NCI-H82 treated with DMSO at 0.1 percent for 48 hours (cell line): ENCODE results near the gene IDS.
"Not testable (repeated sequence)": the region's sequence is repeated elsewhere in the genome, so short reads cannot be mapped to it uniquely, and the experiment has no call there.

ENCODE experiments used
- DNase-seq: peaks from one replicate; lab custom pipeline; 2025; ENCODE audit not compliant: unreplicated experiment; lab: John Stamatoyannopoulos, UW

IDS gene, protein sequence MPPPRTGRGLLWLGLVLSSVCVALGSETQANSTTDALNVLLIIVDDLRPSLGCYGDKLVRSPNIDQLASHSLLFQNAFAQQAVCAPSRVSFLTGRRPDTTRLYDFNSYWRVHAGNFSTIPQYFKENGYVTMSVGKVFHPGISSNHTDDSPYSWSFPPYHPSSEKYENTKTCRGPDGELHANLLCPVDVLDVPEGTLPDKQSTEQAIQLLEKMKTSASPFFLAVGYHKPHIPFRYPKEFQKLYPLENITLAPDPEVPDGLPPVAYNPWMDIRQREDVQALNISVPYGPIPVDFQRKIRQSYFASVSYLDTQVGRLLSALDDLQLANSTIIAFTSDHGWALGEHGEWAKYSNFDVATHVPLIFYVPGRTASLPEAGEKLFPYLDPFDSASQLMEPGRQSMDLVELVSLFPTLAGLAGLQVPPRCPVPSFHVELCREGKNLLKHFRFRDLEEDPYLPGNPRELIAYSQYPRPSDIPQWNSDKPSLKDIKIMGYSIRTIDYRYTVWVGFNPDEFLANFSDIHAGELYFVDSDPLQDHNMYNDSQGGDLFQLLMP

DNA sequence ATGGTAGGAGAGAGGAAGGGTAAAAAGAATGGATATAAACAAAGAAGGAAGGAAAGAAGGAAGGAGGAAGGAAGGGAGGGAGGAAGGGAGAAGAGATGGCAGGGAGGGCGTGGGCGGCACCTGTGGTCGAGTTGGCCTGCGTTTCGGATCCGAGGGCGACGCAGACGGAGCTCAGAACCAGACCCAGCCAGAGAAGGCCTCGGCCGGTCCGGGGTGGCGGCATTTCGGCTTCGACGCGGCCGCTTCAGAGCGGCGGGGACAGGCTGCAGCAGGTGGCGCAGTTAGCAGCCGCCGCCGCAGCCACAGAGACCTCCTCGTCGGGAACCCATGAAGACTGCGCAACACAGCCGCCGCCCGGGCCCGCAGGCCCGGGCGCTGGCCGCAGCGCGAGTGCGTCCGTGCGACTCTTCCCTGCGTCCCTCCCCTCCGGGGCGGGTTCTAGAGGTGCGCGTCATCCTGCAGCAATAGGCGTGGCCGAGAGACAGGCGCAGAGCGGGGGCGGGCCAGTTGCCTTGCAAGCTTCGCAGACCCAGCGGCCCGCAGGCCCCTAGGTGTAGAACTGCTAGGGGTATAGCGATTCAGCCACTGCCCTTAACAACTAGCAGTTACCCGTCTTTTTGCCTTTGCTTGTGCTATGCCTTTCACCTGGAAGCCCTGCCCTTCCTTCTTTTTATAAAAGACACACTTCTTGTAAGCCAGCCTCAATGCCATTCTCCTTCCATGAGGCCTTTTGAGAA is at the start of gene IDS:
Gene IDS, minus strand, starts transcription at position 392 of the 737 bp plus-strand sequence. Its CDS starts 169 bp downstream, at position 223.
- peak; percentile 50 for DNase-seq

DNA sequence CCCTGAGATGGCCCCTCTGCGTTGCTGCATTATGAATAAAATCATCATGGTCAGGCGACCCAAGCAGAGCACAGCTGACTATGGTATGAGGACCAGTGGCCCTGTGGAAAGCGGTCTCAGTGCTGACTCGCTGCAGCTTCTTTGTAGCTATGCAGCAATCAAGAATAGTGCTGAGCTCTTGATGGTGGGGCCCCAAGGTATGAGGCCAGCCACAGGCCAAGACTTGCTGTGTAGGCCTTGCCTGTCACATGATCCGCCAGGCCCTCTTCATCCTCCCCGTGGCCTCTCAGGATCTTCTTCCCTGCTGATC is 46.8 kb upstream of the IDS start:
- DNase-seq: not testable (repeated sequence)

DNA sequence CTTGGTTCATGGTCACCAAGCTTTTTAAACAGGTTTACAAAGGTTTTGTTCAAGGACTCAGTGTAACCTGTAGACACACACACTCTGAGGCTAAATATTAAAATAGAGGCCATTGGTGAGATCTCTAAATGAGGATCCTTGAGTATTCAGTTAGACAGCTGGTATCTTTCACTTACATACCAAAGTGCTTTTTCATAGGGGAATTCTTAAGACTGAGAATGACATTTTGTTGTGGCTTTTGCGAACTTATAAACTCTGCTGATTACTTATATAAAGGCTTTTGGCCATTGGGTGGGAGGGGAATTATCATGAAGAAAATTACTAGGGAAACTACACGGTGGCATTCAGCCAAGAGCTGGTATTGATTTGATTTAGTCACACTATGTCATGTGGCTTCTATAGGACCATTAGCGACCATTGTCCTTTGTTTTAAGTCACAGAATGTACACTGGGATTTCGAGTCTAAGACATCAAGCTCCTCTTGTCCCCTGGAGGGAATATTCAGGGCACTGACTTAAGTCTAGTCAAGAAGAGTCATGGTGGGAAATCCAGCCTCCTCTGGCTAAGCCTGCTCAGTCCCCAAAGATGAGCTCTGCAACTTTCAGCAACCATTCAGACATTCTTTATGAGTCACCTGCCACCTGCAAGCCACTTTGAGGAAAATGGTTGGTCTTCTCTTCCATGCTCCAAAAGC is 46.3 kb upstream of the IDS start:
- not testable (repeated sequence) for DNase-seq

DNA sequence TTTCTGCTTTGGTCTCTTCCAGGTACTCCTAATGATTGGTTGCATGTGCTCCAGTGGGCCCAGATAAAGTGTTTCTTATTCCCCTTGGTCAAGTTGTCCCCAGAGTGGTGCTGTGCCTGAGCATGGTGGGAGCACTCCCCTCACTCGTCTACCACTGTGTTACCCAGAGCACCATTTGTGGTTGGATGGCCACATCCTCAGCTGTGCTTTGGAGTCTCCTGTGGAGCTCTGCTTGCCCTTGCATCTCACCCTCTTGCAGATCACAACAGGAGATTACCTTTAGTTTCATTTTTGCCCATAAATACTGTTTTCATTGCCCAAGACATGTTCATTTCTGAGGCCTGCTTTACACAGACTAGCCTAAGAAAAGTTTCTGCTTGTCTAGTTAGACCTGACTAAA is 45.3 kb upstream of the IDS start:
- not testable (repeated sequence) for DNase-seq

DNA sequence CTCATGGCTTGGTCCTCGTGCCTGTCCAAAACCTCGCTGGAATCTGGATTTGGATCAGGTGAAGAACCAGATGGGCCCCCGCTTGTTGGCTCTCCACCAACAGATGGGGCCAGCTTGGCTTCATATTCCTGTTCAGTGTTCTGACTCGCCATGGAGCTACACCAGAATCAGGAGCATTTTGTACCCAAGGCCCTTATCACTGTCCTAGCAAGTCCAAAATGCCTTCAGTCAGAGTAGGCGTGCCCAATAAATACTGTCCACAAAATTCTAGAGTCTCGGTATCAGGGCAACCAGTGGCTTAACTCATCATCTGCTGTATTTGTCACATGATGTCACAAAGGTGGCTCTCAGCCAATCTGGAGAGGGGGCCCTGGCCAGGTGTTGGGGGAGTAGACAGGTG is 44.6 kb upstream of the IDS start, which contains the start of gene HSFX3:
Gene HSFX3, minus strand, starts transcription at position 224 of the 400 bp plus-strand sequence. Its CDS starts 72 bp downstream, at position 152.
- DNase-seq: not testable (repeated sequence)

DNA sequence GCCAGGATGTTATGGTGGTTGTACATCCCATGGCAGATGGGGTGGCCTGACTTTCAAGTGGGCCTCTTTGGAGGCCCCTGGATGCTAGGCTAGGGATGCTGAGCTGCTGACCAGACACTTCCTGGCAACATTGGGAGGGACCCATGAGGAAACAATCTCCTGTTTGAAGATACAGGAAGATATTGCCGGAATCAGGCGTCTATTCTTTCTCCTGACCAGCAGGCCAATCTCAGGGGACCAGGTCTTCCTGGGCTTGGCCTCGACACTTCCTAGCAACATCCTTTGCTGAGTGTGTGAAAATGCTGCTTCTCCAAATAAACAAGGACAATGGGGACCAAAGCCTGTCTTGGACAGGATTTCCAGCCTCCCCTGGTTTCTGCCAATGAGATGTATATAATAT is 42.7 kb upstream of the IDS start:
- not testable (repeated sequence) for DNase-seq

DNA sequence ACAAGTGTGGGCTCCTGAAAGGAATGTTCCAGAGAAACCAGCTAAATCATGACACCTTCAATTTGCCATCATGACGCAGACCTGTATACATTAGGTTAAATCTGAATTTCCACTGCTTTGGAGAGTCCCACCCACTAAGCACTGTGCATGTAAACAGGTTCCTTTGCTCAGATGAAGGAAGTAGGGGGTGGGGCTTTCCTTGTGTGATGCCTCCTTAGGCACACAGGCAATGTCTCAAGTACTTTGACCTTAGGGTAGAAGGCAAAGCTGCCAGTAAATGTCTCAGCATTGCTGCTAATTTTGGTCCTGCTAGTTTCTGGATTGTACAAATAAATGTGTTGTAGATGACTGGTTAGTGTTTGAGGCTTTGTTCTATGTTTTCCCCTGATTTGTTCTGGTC is 41.9 kb upstream of the IDS start:
- DNase-seq: not testable (repeated sequence)

DNA sequence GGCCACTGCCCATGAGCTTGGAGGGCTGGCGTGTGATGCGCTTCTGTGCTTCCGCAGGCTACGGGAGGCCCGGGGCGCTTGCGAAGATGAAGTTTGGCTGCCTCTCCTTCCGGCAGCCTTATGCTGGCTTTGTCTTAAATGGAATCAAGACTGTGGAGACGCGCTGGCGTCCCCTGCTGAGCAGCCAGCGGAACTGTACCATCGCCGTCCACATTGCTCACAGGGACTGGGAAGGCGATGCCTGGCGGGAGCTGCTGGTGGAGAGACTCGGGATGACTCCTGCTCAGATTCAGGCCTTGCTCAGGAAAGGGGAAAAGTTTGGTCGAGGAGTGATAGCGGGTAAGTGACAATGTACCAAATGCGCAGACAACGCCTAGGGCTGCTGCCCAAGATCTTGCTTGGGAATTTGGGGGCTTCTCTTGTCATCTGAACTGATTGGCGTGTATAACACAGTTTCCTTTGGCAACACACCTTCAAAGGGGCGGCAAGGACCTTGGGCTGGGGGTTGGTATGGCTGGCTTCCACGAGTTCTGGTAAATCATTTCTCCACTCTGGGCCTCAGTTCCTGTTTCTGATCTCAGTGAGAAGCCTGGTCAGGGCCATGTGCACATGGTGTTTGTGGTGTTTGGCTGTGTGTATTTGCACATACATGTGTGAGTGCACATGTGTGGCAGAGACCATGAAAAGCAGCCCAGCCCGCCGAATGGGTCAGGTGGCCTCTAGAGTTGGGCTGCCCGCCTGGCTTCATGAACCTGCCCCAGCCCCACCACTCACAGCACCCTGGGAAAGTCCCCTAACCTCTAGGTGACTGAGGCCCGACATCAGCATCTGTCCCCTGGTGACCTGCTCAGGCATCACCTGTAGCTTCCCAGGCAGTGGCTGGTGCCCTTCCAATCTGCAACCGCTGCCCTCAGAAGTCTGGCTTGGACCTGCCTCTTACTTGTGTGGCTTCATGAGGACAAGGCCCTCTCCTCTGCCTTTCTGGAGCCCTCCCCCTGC is 40.7 kb upstream of the IDS start:
- not testable (repeated sequence) for DNase-seq

DNA sequence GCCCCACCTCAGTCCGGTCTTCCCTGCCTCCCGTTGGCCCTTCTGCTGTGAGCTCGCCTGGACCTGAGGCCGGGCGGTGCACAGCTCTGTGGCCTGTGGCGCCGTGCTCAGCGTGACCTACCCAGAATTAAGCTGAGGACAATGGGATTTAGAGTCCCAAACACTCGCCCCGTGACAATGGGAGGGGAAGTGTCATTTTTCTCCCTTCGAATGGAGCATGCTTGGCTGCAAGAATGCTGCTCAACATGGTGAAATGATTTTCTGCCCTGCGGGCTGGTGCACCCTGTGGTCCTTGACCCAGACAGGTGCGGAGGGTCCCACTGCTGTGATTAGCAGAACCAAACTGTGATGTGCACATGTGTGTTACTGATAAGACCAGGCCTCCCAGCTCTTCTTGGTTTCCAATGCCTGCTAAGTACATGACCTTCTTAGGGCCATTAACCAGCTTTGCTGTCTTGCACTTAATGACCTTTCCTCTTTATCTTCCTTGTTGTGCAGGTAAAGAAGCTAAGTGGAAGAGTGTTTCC is 36.5 kb upstream of the IDS start:
- DNase-seq: no peak

DNA sequence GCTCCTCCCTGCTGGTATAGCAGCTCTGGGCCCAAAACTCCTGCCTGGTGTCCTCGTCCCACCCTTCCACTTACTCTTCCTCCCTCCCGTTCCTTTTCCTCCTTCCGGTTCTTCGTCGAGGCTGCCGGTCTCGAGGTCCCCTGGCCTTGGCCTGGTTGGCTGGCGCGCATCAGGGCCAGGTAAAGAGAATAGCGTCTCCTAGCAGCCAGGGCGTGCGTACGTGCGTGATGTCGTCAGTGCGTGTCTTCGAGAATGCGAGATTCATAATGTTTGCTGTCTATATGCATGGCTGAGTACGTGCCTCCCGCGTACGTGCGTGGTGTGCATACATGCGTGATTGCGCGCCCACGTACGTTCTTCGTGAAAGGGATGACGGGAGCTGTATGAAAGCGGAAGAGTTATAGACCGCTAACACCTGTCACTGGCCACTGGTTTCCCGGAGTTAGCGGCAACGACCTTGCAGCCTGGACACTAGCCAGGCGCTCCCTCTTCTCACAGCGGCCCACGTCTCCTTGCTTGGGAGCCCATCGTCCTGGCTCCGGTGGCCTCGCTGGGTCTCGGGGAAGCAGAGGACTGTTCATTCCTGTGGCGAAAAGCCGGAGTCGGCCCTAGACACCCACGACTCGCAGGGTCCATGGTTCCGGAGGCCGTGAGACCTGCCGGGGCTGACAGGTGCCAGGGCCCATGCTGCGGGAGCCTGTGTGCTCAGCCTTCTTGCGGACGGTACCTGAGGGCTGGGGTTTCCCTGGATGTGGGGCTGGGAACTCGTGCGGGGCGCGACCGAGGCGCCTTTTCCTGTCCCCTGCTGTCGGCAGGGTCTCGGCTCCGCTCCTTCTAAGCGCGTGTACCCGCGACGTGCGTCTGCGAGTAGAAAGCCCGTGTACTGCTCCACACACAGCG is 35.8 kb upstream of the IDS start, which contains the start of gene EOLA1:
Gene EOLA1, plus strand, starts transcription at position 392 of the 900 bp plus-strand sequence. CDS start 4,619 bp downstream, outside the sequence.
- peak; percentile 92 for DNase-seq

DNA sequence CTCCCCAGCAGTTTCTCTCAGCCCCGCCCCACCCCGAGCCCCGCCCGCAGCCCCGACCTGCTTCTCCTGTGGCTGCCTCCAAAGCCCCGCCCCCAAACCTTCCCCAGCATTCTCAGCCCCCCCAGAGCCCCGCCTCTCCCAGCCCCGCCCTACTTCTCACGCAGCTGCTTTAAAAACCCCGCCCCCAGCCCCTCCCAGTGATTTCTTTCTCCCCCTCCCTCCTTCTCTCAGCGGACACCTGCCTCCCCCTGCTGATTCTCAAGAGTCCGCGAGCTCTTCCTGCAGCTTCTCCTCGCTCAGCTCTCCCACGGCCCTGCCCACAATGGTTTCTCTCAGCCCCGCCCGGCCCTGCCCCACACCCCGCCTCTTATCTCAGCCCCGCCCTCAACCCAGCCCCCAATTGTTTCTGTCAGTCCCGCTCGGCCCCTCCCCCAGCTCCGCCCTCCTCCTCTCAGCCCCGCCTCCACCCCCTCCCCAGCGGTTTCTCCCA is 35.1 kb upstream of the IDS start:
- peak; percentile 92 for DNase-seq

DNA sequence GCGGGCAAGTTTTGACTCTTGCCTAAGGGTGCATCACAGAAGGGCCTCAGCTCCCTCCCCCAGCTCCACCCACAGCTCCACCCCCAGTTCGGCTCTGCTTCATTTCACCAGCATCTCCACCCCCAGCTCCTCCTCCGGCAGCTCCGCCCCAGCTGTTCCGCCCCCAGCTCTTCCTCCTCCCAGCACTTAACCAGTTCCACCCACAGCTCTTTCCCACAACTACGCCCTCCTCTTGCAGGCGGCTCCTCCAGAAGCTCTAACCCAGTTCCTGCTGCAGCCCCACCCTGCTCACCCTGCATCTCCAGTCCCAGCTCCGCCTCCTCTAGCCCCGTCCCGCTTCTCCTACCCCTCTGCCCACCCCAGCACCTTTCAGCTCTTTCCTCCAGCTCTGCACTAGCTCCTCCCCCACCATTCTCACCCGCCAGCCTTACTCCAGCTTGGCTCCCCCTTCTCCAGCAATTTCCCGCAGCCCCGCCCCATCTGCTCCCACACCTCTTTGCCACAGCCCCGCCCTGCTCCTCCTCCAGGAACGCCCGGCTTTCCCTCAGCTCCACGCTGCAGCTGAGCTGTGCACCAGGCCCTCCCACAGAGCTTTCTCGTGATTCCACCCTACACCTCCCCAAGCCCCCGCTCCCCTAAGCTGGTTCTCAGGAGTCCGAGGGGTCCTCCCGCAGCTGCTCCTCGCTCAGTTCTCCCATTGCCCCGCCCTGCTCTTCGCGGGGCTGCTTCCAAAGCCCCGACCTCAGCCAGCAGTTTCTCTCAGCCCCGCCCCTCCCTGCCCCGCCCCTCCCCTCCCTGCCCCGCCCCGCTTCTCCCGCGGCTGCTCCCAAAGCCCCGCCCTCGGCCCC is 34.4 kb upstream of the IDS start:
- DNase-seq: peak; percentile 91

DNA sequence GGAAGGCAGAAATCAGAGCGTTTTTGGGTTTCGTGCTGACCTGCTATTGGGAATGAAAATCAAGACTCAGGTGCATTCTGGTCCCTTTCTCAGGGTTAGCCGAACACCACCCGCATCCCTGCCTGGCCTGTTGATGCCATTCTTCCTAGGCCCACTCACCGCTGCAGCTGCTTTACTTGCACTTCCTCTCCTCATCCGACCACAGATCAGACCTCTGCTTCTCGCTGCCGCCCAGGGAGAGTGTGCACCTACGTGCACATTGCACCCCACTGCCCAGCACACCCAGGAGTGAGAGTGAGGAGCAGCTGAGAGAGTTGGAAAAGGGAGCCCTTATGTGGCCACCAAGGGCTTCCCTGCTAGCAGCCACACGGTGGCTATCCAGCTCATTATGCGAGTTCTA is 32.4 kb upstream of the IDS start:
- DNase-seq: not testable (repeated sequence)

DNA sequence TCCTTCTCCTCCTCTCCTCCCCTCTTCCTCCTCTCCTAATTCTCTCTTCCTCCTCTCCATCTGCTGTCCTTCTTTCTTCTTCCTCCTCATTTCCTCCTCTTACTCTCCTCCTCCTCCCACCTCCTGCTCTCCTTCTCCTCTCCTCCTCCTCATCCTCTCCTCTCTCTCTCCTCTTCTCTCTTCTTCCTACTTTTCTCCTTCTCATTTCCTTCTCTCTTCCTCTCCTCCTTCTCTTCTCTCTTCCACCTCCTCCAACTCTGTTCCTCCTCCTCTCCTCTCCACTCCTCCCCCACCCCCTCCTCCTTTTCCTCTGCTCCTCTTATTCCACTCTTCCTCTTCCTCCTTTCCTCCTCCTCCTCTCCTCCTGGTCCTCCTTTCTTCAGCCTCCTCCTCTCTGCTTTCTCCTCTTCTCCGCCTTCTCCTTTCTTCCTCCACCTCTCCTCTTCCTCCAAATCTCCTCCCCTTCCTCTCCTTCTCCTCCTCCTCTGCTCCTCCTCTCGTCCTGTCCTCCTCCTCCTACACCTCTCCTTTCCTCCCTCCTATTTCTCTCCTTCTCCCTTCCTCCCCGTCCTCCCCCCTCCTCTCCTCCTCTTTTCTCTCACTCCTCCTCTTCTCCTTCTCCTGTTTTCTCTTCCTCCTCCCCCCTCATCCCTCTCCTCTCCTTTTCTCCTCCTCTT is 30.0 kb upstream of the IDS start:
- DNase-seq: not testable (repeated sequence)

DNA sequence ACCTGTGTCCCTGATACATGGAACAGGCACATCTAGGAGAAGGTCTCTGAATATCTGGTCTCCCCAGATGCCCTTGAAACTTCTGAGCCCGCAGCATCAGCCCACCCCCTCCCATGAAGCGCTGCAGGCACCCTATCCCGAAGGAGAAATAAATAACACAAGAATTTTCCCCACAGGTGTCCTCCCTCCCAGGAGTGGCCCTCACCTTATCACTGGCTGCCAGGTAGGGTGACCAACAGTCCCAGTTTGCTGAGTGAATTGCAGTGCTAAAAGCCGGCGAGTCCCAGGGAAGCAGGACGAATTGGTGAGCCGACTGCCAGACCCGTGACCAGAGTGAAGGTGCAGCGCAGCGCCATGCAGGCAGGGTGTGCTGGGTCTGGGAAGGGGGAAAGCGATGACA is 28.9 kb upstream of the IDS start:
- DNase-seq: not testable (repeated sequence)

DNA sequence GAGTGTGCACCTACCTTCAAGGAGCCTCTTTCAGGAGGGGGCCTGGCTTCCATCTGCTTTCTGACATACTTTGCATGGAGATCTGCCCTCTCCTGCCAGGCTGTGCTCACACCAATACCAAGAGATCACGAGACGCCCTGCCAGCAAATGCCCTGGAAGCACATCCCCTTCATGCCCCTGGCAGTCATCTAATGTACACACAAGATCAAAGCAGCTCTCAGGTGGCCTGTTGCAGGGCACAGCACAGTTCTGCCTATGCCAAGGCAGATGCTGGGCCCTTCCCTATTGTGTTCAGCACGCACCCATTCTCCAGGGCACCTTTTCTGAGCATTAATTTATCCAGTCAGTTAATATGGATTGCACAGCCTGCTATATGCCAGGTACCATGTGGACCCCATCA is 27.8 kb upstream of the IDS start:
- not testable (repeated sequence) for DNase-seq

DNA sequence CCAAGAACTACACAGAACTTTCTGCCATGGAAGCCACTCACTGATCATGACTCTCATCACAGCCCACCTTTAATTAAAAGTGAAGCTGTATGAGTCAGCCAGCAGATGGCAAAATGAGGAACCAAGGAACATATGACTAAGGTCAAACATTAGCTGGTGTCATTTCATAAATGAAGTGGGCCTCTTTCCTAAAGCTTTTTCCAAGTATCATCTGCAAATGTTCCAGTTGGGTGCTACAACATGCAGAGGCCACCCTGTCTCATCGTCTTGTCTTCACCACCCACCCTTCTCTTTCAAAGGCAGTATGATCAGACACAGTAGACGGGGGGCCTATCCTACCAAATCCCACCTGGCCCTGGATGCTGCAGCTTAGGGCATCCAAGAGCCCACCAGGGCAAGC is 26.5 kb upstream of the IDS start:
- DNase-seq: no peak
